CD14-positive monocyte (primary cell): ENCODE measurements around the gene RFX4. TPM values are rescaled to one million over a fixed set of nuclear protein-coding genes. Genes with fewer than 3 reads are reported as not detected.

ENCODE experiments used
- DNase-seq, 3 donors: peaks; one replicate each; pipeline ENCODE4 v3.0.0-alpha.2; 2011 to 2022
- H2AFZ ChIP-seq: 2 replicates; pipeline ENCODE4 v1.6.0; 2012; ENCODE audit warnings: mild to moderate bottlenecking, low read depth, low read length, inconsistent platforms; ENCODE audit not compliant: insufficient read depth, poor library complexity, severe bottlenecking
- H3K27ac ChIP-seq, 2 donors: 1 replicate in 1 of 2; 2 replicates in 1 of 2; pipeline ENCODE4 v1.5.1; 2012 to 2013; ENCODE audit warnings: low read length in 2 of 2, control low read depth in 1 of 2, inconsistent platforms in 1 of 2, low read depth in 1 of 2, mild to moderate bottlenecking in 1 of 2
- H3K27me3 ChIP-seq, 2 donors: one replicate each; pipeline versions ENCODE4 v1.6.0 to v1.6.1; 2011 to 2013; ENCODE audit warnings: low read length in 2 of 2; ENCODE audit not compliant: control insufficient read depth in 2 of 2, insufficient read depth in 2 of 2
- H3K36me3 ChIP-seq, 2 donors: replicated peaks in 1 of 2; 1 replicate in 1 of 2; 2 replicates in 1 of 2; pipeline versions ENCODE4 v1.5.1 to v1.6.1; 2012 to 2013; ENCODE audit warnings: low read length in 2 of 2, control low read depth in 1 of 2, inconsistent platforms in 1 of 2, mild to moderate bottlenecking in 1 of 2; ENCODE audit not compliant: insufficient read depth in 2 of 2, control insufficient read depth in 1 of 2
- H3K4me1 ChIP-seq, 2 donors: 1 replicate in 1 of 2; 2 replicates in 1 of 2; pipeline versions ENCODE4 v1.5.1 to v1.6.1; 2012 to 2013; ENCODE audit warnings: low read length in 2 of 2, control low read depth in 1 of 2, inconsistent platforms in 1 of 2, mild to moderate bottlenecking in 1 of 2, moderate library complexity in 1 of 2; ENCODE audit not compliant: insufficient read depth in 2 of 2, control insufficient read depth in 1 of 2
- H3K4me2 ChIP-seq: replicated peaks from 2 replicates; pipeline ENCODE3; 2012; ENCODE audit warnings: low read length, moderate library complexity, mild to moderate bottlenecking; ENCODE audit not compliant: poor library complexity, severe bottlenecking; ENCODE audit errors: extremely low read depth
- H3K4me3 ChIP-seq, 3 experiments: fragments of 200-600 bp in 1 of 3; sonication (generic) in 1 of 3; replicated peaks in 1 of 3; 1 replicate in 2 of 3; 2 replicates in 1 of 3; pipeline ENCODE4 v1.5.1; 2011 to 2013; ENCODE audit warnings: low read length in 3 of 3, mild to moderate bottlenecking in 3 of 3, control low read depth in 2 of 3, low read depth in 2 of 3, inconsistent platforms in 1 of 3, moderate library complexity in 1 of 3
- H3K79me2 ChIP-seq: 2 replicates; pipeline ENCODE4 v1.6.0; 2012; ENCODE audit warnings: mild to moderate bottlenecking, control low read depth, inconsistent platforms, low read length, moderate library complexity; ENCODE audit not compliant: insufficient read depth
- H3K9ac ChIP-seq: 2 replicates; pipeline ENCODE4 v1.6.0; 2017; ENCODE audit warnings: low read length, mild to moderate bottlenecking; ENCODE audit not compliant: insufficient read depth, poor library complexity, severe bottlenecking
- H3K9me3 ChIP-seq, 2 donors: replicated peaks in 1 of 2; 1 replicate in 1 of 2; 2 replicates in 1 of 2; pipeline versions ENCODE4 v1.5.1 to v1.6.1; 2012 to 2013; ENCODE audit warnings: low read length in 2 of 2, control low read depth in 1 of 2; ENCODE audit not compliant: control insufficient read depth in 1 of 2, insufficient read depth in 1 of 2
- H4K20me1 ChIP-seq: 2 replicates; pipeline ENCODE4 v1.6.0; 2012; ENCODE audit warnings: mild to moderate bottlenecking, low read length, control low read depth, moderate library complexity; ENCODE audit not compliant: insufficient read depth
- H3K27ac Mint-ChIP-seq, 7 donors: one replicate each; pipeline ENCODE4 v1.8.0; 2020; ENCODE audit warnings: mild to moderate bottlenecking in 7 of 7, mixed read lengths in 7 of 7, moderate library complexity in 6 of 7, inconsistent platforms in 2 of 7
- H3K27me3 Mint-ChIP-seq, 3 donors: one replicate each; pipeline ENCODE4 v1.8.0; 2021 to 2022; ENCODE audit warnings: low read depth in 3 of 3, mild to moderate bottlenecking in 3 of 3, mixed read lengths in 3 of 3, moderate library complexity in 3 of 3, inconsistent platforms in 1 of 3
- H3K36me3 Mint-ChIP-seq, 2 donors: one replicate each; pipeline ENCODE4 v1.8.0; 2020; ENCODE audit warnings: mixed read lengths in 2 of 2, inconsistent platforms in 1 of 2, mild to moderate bottlenecking in 1 of 2
- H3K4me1 Mint-ChIP-seq: one replicate; pipeline ENCODE4 v1.8.0; 2020; ENCODE audit warnings: mild to moderate bottlenecking, mixed read lengths
- H3K4me3 Mint-ChIP-seq, 2 donors: one replicate each; pipeline ENCODE4 v1.8.0; 2020; ENCODE audit warnings: mild to moderate bottlenecking in 2 of 2, mixed read lengths in 2 of 2, moderate library complexity in 1 of 2
- H3K9me3 Mint-ChIP-seq, 7 donors: one replicate each; pipeline ENCODE4 v1.8.0; 2020 to 2022; ENCODE audit warnings: mixed read lengths in 7 of 7, mild to moderate bottlenecking in 6 of 7, moderate library complexity in 6 of 7, inconsistent platforms in 2 of 7
- WGBS: methylation state at CpG from one replicate; pipeline ENCODE4 v1.1.5; 2013; ENCODE audit warnings: missing lambda C conversion rate; ENCODE audit not compliant: insufficient coverage; 5-methylcytosine and 5-hydroxymethylcytosine counted together
- intact Hi-C, 2 donors: fragments of 100-400 bp; cut with micrococcal nuclease; formaldehyde crosslinking; loops; one replicate each; pipeline versions ENCODE4 v1.15.0 to v1.15.1; 2023
- polyA plus RNA-seq, 3 donors: library from polyadenylated mRNA; depleted of rRNA in 1 of 3; unstranded in 2 of 3; stranded (reverse) in 1 of 3; fragments of 300-500 nt in 2 of 3; fragments of >200 nt in 1 of 3; fragmentation: Illumina TruSeq in 2 of 3; gene quantifications; 1 replicate in 2 of 3; 2 replicates in 1 of 3; pipeline ENCODE4 v1.2.3, GENCODE V29; 2012 to 2021
- TF ChIP-seq, protein P1 (sequence below): fragments of 200-600 bp; IDR thresholded peaks from one replicate; pipeline ENCODE4 v1.8.0; 2022; ENCODE audit warnings: antibody characterized with exemption, mild to moderate bottlenecking

The RFX4 gene
- polyA plus RNA-seq, 3 donors, result not detected

- DNase-seq, result peak; percentile 30 to 55 (median 44)
- H2AFZ ChIP-seq, result peak overlapping the region; percentile 60
- H3K79me2 ChIP-seq, result no peaks in the 10 kb centered on the region
- Mint-ChIP-seq H3K4me3 (peak overlapping the region in 1 of 2 donors; percentile 77), H3K36me3 (no peaks in the 10 kb centered on the region), H3K27me3 (peaks cover 4 to 12% (median 8%) of the 10 kb centered on the region in 3 donors), H3K4me1 (peaks cover 14% of the 10 kb centered on the region), H3K9me3 (peaks cover 0 to 2% (median 0%) of the 10 kb centered on the region in 7 donors), H3K27ac (peak overlapping the region in 6 of 7 donors; percentile 6 to 75 (median 53))
- intact Hi-C loops, result no loop called here
- no peaks in the 10 kb centered on the region for H3K27me3 ChIP-seq
- 6% methylated on average over 2 of the region's 2 CpGs for WGBS
- TF ChIP-seq, protein P1, sequence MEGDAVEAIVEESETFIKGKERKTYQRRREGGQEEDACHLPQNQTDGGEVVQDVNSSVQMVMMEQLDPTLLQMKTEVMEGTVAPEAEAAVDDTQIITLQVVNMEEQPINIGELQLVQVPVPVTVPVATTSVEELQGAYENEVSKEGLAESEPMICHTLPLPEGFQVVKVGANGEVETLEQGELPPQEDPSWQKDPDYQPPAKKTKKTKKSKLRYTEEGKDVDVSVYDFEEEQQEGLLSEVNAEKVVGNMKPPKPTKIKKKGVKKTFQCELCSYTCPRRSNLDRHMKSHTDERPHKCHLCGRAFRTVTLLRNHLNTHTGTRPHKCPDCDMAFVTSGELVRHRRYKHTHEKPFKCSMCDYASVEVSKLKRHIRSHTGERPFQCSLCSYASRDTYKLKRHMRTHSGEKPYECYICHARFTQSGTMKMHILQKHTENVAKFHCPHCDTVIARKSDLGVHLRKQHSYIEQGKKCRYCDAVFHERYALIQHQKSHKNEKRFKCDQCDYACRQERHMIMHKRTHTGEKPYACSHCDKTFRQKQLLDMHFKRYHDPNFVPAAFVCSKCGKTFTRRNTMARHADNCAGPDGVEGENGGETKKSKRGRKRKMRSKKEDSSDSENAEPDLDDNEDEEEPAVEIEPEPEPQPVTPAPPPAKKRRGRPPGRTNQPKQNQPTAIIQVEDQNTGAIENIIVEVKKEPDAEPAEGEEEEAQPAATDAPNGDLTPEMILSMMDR, result no peak
- peak overlapping the region; percentile 24 for H3K4me2 ChIP-seq
- no peak overlapping the region for H3K27ac ChIP-seq
- H3K4me3 ChIP-seq, result no peak overlapping the region
- H3K9ac ChIP-seq, result no peak overlapping the region
- no peaks in the 10 kb centered on the region for H4K20me1 ChIP-seq
- H3K9me3 ChIP-seq, result no peaks in the 10 kb centered on the region
- peaks cover 12 to 13% of the 10 kb centered on the region in 2 donors for H3K4me1 ChIP-seq
- no peaks in the 10 kb centered on the region for H3K36me3 ChIP-seq
These were observed 177.4 kb downstream of the RFX4 start for GRCh38 chr12:106760184-106760531.

DNA sequence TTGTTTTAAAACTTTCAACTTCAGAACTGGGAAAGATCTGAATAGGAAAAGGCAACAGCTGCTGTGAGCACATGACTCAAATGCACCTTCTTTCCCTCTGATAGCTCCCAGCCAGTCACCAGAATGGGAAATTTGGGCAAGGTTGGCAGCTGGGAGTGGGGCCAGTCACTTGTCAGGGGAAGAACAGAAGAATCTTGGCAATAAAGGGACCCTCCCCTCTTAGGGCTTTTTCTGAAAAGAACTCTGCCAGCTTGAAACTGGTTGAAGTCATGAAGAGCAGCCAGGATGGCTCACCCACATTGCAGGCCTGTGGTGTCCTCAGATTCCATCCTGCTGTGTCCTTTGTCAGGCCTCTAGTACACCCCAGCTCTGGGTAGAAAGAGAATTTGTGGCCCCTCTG, 181.4 kb downstream of the RFX4 start:
- Histone ChIP-seq H3K4me2 (no peak overlapping the region), H3K27me3 (peaks cover 32 to 33% of the 10 kb centered on the region in 2 donors), H3K9ac (no peak overlapping the region), H3K79me2 (no peaks in the 10 kb centered on the region), H2AFZ (no peak overlapping the region), H3K27ac (no peak overlapping the region), H3K36me3 (no peaks in the 10 kb centered on the region), H3K4me1 (peaks cover 12 to 13% of the 10 kb centered on the region in 2 donors), H3K4me3 (no peak overlapping the region), H3K9me3 (no peaks in the 10 kb centered on the region), H4K20me1 (no peaks in the 10 kb centered on the region)
- Mint-ChIP-seq H3K36me3 (no peaks in the 10 kb centered on the region), H3K9me3 (peaks cover 0 to 2% (median 0%) of the 10 kb centered on the region in 7 donors), H3K27me3 (peaks cover 25 to 37% (median 34%) of the 10 kb centered on the region in 3 donors), H3K27ac (no peak overlapping the region), H3K4me3 (no peak overlapping the region), H3K4me1 (peaks cover 12% of the 10 kb centered on the region)
- intact Hi-C loops, result no loop called here
- no peak for DNase-seq
- TF ChIP-seq, protein P1, result no peak
